GM21423 (cell line): Measurements from ENCODE around the gene C5orf15.

Source experiments
- ATAC-seq: cut with Tn5 transposase; IDR thresholded peaks from one replicate; pipeline ENCODE4 v1.9.1; 2021; ENCODE audit warnings: mild to moderate bottlenecking, moderate library complexity; ENCODE audit not compliant: unreplicated experiment

Gene C5orf15

GRCh38 chr5:133968204-133968980, at the start of gene C5orf15:
TSS of gene C5orf15 (minus strand) at chr5:133968625. CDS start at chr5:133968584, 41 bp downstream.
- peak; percentile 94 for ATAC-seq

GRCh38 chr5:134008266-134008749, 39.9 kb upstream of the C5orf15 start:
- ATAC-seq, result no peak

- ATAC-seq, result no peak
Observed at GRCh38 chr5:134007581-134008265, 39.3 kb upstream of the C5orf15 start.

GRCh38 chr5:134006115-134006514, 37.7 kb upstream of the C5orf15 start:
- no peak for ATAC-seq

GRCh38 chr5:134005417-134006061, 37.1 kb upstream of the C5orf15 start:
- no peak for ATAC-seq

GRCh38 chr5:134004626-134005416, 36.4 kb upstream of the C5orf15 start, which contains the start of gene VDAC1:
TSS of gene VDAC1 (minus strand) at chr5:134004975. CDS start at chr5:133993012, 11,963 bp downstream.
- ATAC-seq, result peak; percentile 82

GRCh38 chr5:134003817-134004625, 35.6 kb upstream of the C5orf15 start:
- ATAC-seq, result peak; percentile 30

GRCh38 chr5:134003064-134003816, 34.8 kb upstream of the C5orf15 start:
- ATAC-seq, result no peak

GRCh38 chr5:134001938-134002731, 33.7 kb upstream of the C5orf15 start:
- no peak for ATAC-seq

- ATAC-seq, result no peak
Observed at GRCh38 chr5:134000696-134001453, 32.5 kb upstream of the C5orf15 start.

GRCh38 chr5:134000091-134000511, 31.7 kb upstream of the C5orf15 start:
- no peak for ATAC-seq

GRCh38 chr5:133998807-133999206, 30.4 kb upstream of the C5orf15 start:
- ATAC-seq, result no peak

GRCh38 chr5:133998042-133998441, 29.6 kb upstream of the C5orf15 start:
- no peak for ATAC-seq

- ATAC-seq, result no peak
Observed at GRCh38 chr5:133996683-133997252, 28.3 kb upstream of the C5orf15 start.

- no peak for ATAC-seq
Observed at GRCh38 chr5:133995883-133996563, 27.6 kb upstream of the C5orf15 start.

GRCh38 chr5:133995341-133995740, 26.9 kb upstream of the C5orf15 start:
- ATAC-seq, result no peak

GRCh38 chr5:133994990-133995333, 26.5 kb upstream of the C5orf15 start:
- ATAC-seq, result no peak
